SU-DHL-6 (cell line): ENCODE results near the gene STEAP3.

ENCODE experiments used
- H2AFZ ChIP-seq: fragments of 200-600 bp; sonication (generic); 2 replicates; pipeline ENCODE4 v1.6.1; 2014; ENCODE audit warnings: low read depth, mild to moderate bottlenecking, moderate library complexity, mixed read lengths, antibody characterized with exemption, low read length; ENCODE audit not compliant: severe bottlenecking
- H3F3A ChIP-seq: fragments of 200-600 bp; shearing (Covaris generic); 2 replicates; pipeline ENCODE4 v1.6.0; 2016; ENCODE audit warnings: antibody characterized with exemption, mild to moderate bottlenecking; ENCODE audit not compliant: insufficient read depth
- H3K27ac ChIP-seq: fragments of 200-600 bp; sonication (generic); 2 replicates; pipeline ENCODE4 v1.5.1; 2016; ENCODE audit warnings: low read depth, mild to moderate bottlenecking, low read length, moderate library complexity, mixed read lengths
- H3K27me3 ChIP-seq: fragments of 200-600 bp; sonication (generic), shearing (Covaris generic); 2 replicates; pipeline ENCODE4 v1.6.0; 2014; ENCODE audit warnings: mild to moderate bottlenecking, low read length
- H3K36me3 ChIP-seq: fragments of 200-600 bp; sonication (generic); 2 replicates; pipeline ENCODE4 v1.6.1; 2014; ENCODE audit warnings: mild to moderate bottlenecking, low read length, mixed read lengths
- H3K4me2 ChIP-seq: fragments of 300-600, 200-600 bp; shearing (Covaris generic), sonication (generic); 2 replicates; pipeline ENCODE4 v1.6.0; 2014; ENCODE audit warnings: low read length, low read depth, mild to moderate bottlenecking; ENCODE audit not compliant: poor library complexity, severe bottlenecking
- H3K4me3 ChIP-seq: fragments of 200-600 bp; sonication (generic); 2 replicates; pipeline ENCODE4 v1.5.1; 2014; ENCODE audit warnings: antibody characterized with exemption, low read length, mild to moderate bottlenecking, mixed read lengths; ENCODE audit not compliant: insufficient read depth, poor library complexity, severe bottlenecking
- H3K79me2 ChIP-seq: fragments of 200-600 bp; sonication (generic); 2 replicates; pipeline ENCODE4 v1.6.1; 2014; ENCODE audit warnings: mild to moderate bottlenecking, low read length, moderate library complexity; ENCODE audit not compliant: insufficient read depth
- H3K9ac ChIP-seq: fragments of 200-600 bp; sonication (generic); 2 replicates; pipeline ENCODE4 v1.7.0; 2014; ENCODE audit warnings: mild to moderate bottlenecking, low read length
- H3K9me2 ChIP-seq: fragments of 200-600 bp; sonication (generic); replicated peaks from 2 replicates; pipeline ENCODE4 v1.6.1; 2014; ENCODE audit warnings: low read length; ENCODE audit not compliant: insufficient read depth
- H3K9me3 ChIP-seq: fragments of 200-600 bp; sonication (generic); 2 replicates; pipeline ENCODE4 v1.6.1; 2014; ENCODE audit warnings: low read length, mixed read lengths; ENCODE audit not compliant: insufficient read depth
- H4K20me1 ChIP-seq: fragments of 200-600 bp; sonication (generic); 2 replicates; pipeline ENCODE4 v1.6.1; 2014; ENCODE audit warnings: low read depth, mild to moderate bottlenecking, antibody characterized with exemption, low read length, moderate library complexity, mixed read lengths
- EZH2phosphoT487 ChIP-seq: fragments of 200-600 bp; sonication (generic), shearing (Covaris generic); conservative IDR thresholded peaks from 2 replicates; pipeline ENCODE4 v1.6.1; 2018; ENCODE audit warnings: mild to moderate bottlenecking, antibody characterized with exemption, low read length, moderate library complexity, mixed read lengths
- TF ChIP-seq, protein P1 (sequence below): fragments of 200-600 bp; sonication (generic); IDR thresholded peaks from one replicate; pipeline ENCODE4 v1.5.1; 2017; ENCODE audit warnings: antibody characterized with exemption, mild to moderate bottlenecking, low read length, moderate library complexity; ENCODE audit not compliant: insufficient read depth, poor library complexity, severe bottlenecking

STEAP3 gene

DNA sequence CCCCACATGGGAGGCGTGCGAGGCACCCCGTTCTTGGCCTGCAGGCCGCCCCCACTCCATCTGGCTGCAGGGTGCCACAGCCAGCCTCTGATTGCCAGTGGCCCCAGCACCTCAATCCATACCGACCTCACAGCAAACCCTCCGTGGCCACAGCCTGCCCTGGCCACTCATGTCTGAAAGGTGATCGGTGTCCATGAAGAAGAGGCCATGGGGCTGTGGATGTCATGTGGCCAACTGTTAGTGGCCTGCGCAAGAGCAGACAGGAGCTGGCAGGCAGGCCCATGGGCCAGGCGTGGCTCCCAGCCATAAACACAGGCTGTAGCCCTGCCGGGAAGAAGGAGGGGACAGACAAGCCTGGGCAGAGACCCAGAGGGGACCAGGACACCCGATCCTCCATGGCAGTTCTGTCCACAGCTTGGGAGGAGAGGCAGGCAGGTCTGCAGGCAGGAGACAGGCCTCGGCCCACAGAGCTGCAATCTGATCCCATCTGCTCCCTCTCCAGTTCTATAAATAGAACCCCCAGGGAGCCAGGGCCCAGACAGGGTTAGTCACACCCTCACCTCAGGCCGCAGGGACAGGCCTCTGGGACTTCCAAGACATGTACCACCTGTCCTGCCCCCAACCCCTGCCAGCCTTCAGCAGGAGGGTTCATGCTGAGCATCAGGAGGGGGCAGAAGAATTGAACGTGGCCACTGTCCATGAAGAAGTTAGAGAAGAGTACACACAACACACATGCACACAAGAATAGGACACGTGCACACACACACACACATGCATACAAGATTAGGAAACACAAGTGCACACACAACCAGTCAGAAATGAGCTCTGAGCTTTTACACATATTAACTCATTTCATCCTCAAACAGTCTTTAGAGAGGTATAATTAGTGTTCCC is 16.9 kb downstream of the STEAP3 start:
- no peak for TF ChIP-seq EZH2phosphoT487
- TF ChIP-seq, protein P1, sequence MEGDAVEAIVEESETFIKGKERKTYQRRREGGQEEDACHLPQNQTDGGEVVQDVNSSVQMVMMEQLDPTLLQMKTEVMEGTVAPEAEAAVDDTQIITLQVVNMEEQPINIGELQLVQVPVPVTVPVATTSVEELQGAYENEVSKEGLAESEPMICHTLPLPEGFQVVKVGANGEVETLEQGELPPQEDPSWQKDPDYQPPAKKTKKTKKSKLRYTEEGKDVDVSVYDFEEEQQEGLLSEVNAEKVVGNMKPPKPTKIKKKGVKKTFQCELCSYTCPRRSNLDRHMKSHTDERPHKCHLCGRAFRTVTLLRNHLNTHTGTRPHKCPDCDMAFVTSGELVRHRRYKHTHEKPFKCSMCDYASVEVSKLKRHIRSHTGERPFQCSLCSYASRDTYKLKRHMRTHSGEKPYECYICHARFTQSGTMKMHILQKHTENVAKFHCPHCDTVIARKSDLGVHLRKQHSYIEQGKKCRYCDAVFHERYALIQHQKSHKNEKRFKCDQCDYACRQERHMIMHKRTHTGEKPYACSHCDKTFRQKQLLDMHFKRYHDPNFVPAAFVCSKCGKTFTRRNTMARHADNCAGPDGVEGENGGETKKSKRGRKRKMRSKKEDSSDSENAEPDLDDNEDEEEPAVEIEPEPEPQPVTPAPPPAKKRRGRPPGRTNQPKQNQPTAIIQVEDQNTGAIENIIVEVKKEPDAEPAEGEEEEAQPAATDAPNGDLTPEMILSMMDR, result no peak
- no peaks in the 10 kb centered on the region for H3K36me3 ChIP-seq
- no peaks in the 10 kb centered on the region for H3F3A ChIP-seq
- H3K27ac ChIP-seq, result no peak overlapping the region
- no peaks in the 10 kb centered on the region for H3K9me2 ChIP-seq
- no peaks in the 10 kb centered on the region for H3K79me2 ChIP-seq
- H3K9me3 ChIP-seq, result no peaks in the 10 kb centered on the region
- no peak overlapping the region for H3K4me3 ChIP-seq
- no peaks in the 10 kb centered on the region for H4K20me1 ChIP-seq
- H3K27me3 ChIP-seq, result no peaks in the 10 kb centered on the region
- no peak overlapping the region for H3K9ac ChIP-seq
- no peak overlapping the region for H3K4me2 ChIP-seq
- H2AFZ ChIP-seq, result no peak overlapping the region

DNA sequence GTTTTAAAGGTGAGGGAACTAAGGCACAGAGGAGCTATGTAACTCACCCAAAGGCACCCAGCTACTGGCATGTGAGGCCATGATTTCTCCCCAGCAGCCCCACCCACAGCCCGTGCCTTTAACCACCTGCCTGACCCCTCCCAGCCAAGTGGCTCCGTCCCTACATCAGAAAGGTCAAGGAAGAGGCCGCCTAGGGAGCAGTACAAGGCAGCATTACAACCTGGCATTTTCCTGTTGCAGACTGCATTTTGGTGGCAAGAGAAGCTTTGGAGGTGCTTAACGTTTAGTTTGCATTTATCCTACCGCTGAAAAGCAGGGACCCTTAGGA is 17.5 kb downstream of the STEAP3 start:
- H3K9me2 ChIP-seq, result no peaks in the 10 kb centered on the region
- no peak overlapping the region for H2AFZ ChIP-seq
- no peak overlapping the region for H3K9ac ChIP-seq
- no peak overlapping the region for H3K4me2 ChIP-seq
- H3K27me3 ChIP-seq, result no peaks in the 10 kb centered on the region
- no peaks in the 10 kb centered on the region for H3K9me3 ChIP-seq
- no peaks in the 10 kb centered on the region for H3K36me3 ChIP-seq
- TF ChIP-seq EZH2phosphoT487, result no peak
- TF ChIP-seq, protein P1, result no peak
- no peaks in the 10 kb centered on the region for H4K20me1 ChIP-seq
- no peak overlapping the region for H3K4me3 ChIP-seq
- no peak overlapping the region for H3K27ac ChIP-seq
- no peaks in the 10 kb centered on the region for H3F3A ChIP-seq
- H3K79me2 ChIP-seq, result no peaks in the 10 kb centered on the region

DNA sequence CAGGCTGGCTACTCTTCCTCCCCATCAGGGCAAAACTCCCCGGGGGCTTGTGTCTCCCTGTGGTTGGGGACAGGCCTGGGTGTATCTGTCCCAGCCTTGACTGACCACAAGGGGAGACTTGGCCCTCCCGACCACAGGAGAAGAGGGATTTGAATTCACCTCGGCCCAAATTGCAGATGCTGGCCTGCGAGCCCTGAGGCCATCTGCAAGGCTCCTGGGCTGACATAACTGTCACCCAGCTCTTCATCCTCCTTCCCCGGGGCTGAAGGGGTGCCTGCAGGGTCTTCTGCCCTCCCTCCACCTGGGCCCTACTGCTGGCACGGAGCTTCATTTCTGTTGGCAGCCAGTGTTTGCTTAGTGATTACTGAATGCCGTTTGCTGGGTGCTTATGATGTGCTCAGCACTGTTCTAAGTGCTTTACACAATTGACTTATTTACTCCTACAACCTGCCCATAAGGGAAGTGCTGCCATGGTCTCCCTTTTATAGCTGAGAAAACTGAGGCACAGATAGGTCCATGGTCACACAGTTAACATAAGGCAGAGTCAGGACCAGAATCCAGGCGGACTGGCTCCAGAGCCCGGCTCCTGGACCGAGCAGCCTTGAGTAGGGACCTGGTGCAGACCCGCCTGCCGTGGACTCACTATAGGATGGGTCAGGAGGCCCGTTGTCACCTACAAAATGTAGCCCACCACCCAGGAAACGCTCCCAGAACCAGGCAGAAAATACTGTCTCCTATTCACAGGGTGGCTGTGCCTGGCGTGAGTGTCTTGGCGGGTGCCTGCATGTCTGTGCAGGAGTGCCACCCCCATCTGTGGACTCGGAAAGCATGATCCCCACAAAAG is 18.9 kb downstream of the STEAP3 start:
- Histone ChIP-seq H3K9me3 (no peaks in the 10 kb centered on the region), H2AFZ (no peak overlapping the region), H3K27me3 (no peaks in the 10 kb centered on the region), H3F3A (no peaks in the 10 kb centered on the region), H3K4me3 (no peak overlapping the region), H3K4me2 (no peak overlapping the region), H4K20me1 (no peaks in the 10 kb centered on the region), H3K79me2 (no peaks in the 10 kb centered on the region), H3K36me3 (no peaks in the 10 kb centered on the region), H3K27ac (no peak overlapping the region), H3K9ac (no peak overlapping the region), H3K9me2 (no peaks in the 10 kb centered on the region)
- TF ChIP-seq, protein P1, result no peak
- no peak for TF ChIP-seq EZH2phosphoT487
